OCI-M2 (cell line): Measurements from ENCODE around the gene PNPLA6.

Experiments
- DNase-seq: peaks from one replicate; lab custom pipeline; 2025; ENCODE audit not compliant: unreplicated experiment; lab: John Stamatoyannopoulos, UW

The PNPLA6 gene

DNA sequence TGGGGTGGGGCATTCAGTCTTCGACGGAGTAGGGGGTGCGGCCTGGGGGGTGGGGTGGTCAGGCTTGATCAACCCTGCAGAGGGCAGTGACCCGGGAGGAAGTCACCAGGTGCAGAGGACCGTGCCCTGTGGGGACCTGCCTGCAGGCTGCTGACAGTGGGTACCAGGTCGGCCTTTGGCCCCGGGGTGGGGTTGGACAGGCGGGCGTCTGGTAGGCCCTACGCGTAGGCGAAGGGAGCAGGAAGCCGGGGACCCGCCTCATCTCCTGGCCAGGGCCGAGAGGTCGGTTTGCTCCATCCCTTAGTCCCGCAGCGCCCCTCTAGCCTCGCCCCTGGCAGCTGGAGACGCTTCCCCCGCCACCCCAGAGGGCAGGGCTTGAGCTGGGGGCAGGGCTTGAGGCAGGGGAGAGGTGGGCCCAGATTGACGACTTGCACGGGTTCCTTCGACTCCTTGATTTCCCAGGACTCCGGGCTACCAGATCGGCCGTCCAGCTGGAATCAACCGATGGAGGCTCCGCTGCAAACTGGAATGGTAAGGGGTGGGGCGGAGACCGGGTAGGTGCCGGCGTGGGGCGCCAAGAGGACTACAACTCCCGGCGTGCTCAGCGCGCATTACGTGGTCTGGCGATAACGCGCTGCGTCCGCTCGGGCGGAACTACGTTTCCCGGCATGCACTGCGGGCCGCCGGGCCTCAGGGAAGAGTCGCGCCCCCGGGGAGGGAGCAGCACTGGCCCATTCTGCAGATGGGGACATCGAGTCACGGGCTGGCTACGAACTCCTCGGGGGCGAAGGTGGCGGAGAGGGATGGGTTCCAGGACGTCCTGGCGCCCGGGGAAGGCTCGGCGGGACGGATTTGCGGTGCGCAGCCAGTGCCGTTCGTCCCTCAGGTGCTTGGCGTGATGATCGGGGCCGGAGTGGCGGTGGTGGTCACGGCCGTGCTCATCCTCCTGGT lies at the start of gene PNPLA6:
TSS of gene PNPLA6 (plus strand) at position 671 of the 951 bp plus-strand sequence. CDS start at position 743, 72 bp downstream.
- peak; percentile 31 for DNase-seq

DNA sequence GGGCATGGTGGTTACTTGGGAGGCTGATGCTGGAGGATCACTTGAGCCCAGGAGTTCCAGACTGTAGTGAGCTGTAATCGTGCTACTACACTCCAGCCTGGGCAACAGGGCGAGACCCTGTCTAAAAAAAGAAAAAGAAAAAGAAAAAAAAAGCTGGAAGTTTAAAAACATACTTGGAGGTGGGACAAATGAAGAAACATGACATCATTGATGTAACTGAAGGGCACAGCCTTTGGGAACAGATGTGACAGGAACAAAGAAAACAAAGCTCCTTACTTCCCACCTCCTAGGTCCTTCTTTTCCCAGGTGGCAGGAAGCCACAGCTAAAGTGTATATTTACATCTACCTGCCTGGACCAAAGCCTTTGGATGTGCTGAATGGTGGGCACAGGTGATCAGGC lies 48.6 kb upstream of the PNPLA6 start:
- DNase-seq = no peak

DNA sequence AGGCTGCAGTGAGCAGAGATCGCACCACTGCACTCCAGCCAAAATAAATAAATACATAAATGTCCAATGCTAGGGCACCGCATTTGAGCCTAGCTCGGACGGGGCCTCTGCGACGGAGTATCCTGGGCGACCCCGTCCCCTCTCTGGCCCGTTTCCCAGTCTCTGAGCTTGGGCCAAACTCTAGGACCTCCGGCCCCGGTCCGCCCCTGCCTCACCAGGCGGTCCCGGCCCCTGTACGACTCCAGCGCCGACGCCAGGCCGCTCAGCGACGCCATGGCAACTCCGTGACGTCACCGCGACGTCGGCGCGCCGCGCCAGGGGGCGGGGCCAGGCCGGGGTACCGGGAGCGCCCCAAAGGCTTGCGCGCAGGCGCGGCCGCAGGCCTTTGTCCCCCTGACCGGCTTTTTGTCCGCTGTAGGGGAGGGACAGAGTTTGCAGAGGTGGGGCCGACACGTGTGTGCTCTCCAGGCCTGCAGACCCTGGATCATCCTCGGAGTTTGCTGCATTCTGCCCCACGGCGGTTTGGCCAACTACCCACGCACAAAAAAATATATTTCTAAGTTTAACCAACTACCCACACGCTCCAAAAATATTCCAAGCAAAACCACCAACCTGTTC lies 46.7 kb upstream of the PNPLA6 start, which contains the start of gene PEX11G:
TSS of gene PEX11G (minus strand) at position 300 of the 618 bp plus-strand sequence. CDS start at position 275, 25 bp downstream.
- DNase-seq = no peak

DNA sequence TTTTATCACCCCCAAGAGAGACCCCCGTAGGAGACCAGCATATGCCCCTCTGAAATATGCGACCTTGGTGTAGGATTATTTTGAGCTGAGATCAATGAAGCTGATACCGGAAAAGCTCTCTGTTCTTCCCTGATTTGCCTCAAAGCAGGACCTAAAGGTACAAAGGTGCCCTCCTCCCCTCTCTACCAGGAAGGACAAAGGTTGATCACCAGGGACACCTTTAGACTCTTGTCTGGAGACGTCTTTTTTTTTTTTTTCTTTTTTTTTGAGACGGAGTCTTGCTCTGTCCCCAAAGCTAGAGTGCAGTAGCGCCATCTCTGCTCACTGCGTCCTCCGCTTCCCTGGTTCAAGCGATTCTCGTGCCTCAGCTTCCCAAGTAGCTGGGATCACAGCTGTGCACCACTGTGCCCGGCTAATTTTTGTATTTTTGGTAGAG lies 45.9 kb upstream of the PNPLA6 start:
- no peak for DNase-seq

DNA sequence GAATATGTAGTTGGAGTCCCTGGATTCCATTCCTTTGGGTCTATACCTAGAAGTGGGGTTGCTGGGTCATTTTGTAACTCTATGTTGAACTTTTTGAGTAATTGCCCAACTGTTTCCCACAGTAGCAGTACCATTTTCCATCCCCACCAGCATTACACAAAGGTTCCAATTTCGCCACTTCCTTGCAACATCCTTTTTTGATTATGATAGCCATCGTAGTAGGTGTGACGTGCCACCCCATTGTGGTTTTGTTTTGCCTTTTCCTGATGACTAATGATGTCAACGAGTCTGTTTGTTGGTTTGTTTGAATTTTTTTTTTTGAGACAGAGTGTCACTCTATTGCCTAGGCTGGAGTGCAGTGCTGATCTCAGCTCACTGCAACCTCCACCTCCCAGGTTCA lies 43.4 kb upstream of the PNPLA6 start:
- no peak for DNase-seq

DNA sequence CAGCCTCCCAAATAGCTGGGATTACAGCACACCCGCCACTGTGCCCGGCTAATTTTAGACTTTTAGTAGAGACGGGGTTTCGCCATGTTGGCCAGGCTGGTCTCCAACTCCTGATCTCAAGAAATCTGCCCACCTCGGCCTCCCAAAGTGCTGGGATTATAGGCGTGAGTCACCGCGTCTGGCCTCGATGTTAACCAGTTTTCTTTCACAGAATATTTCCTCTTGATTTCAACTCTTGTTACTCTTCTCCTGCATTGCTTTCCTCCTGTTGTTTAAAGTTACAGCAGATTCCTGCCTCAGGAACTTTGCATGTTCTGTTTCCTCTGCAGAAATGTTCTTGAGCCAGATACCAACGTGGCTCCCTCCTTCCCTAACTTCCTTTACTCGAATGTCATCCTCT lies 43.0 kb upstream of the PNPLA6 start:
- no peak for DNase-seq

DNA sequence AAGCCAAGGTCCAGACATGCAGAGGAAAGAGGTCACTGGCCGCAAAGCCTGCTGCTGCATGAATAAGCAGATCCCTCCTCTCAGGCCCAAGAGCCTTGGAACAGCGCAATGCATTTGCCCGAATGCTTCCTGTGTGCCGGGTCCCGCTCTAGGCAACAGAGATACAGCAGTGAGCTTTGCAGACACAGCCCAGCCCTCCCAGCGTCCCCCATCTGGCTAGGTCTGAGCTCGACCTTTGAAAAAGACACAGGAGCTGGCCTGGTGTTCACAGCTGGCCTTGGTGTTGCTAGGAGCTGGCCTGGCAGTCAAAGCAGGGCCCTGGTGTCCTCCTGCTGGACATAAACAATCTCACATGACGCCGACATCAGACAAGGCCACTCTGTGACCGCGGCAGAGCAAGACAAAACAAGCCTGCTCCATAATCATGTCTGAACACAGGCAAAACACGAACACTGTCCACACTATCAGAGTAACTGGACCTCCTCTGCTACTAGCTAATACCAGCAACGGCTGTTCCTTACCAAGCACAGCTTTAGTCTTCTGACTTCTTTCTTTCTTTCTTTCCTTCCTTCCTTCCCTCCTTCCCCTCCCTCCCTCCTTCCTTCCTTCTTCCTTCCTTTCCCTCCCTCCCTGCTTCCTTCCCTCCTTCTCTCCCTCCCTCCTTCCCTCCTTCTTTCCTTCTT lies 41.0 kb upstream of the PNPLA6 start:
- DNase-seq = no peak

DNA sequence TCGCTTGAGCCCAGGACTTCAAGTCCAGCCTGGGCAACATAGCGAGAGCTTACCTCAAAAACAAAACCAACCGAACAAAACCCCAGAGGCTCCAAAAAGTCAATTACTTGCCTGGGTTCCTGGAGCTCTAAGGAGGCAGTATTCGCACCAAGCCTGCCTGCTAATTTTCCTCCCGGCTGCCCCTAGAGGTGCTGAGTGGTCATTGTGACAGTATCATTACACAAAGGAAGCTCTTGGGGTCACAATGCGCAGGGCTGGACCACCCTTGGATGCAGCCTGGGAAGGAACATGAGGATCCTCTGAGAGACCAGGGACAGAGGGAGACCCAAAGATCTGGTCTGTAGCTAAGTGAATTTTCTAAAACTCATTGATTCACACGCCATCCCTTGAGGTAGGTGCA lies 38.2 kb upstream of the PNPLA6 start:
- DNase-seq = no peak

DNA sequence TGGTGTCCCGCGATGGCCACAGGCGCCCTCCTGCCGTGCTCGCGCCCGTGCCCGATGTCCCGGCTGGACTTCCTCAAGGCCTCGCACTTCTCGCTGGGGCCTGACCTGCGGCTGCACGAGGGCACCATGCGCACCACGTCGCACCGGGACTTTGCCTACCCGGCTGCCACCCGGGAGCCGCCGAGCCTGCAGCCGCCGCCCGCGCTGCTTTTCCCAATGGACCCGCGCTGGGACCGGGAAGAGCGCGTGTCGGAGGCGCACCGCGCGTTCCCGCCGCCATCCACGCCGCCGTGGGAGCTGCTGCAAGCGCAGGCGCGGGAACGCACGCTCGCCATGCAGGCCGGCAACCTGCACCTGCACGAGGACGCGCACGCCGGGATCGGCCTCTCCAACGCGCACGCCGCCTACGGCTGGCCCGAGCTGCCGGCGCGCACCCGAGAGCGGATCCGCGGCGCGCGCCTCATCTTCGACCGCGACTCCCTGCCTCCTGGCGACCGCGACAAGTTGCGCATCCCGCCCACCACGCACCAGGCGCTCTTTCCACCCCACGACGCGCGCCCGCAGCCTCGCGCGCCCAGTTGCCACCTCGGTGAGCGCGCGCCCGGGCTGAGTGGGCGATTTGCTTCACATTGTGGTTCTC lies 34.6 kb upstream of the PNPLA6 start:
- no peak for DNase-seq

DNA sequence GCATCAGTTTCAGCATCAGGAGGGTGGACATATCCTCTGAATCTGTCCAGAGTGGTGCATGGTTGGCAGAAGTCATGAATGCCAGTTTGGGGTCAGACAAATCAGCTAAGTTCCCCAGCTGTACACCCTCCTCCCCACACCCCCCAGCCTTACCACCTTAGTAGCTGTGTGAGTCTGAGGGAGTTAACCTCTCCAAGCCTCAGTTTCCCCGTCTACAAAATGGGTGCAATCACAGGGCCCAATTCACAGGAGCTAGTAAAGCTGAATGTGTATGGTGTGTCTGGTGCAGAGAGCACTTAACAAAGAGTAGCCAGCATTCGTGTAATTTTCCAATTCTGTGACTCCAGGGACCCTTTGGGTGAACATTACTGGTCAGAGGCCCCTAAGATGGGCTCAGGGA lies 33.0 kb upstream of the PNPLA6 start:
- no peak for DNase-seq

DNA sequence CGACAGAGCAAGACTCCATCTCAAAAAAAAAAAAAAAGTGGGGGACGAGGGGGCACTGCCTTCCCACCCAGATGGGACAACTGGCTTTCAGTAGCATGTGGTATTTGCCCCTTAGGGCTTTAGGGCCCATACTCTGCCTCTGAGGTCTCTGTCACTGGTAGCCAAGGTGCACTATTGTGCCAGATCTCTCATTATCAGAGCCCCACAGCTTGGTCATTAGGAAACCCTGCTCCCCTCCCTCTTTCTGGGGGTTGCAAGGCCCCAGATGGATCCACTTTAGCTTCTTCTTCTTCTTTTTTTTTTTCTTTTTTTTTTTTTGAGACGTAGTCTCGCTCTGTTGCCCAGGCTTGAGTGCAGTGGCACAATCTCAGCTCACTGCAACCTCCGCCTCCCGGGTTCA lies 30.8 kb upstream of the PNPLA6 start:
- no peak for DNase-seq

DNA sequence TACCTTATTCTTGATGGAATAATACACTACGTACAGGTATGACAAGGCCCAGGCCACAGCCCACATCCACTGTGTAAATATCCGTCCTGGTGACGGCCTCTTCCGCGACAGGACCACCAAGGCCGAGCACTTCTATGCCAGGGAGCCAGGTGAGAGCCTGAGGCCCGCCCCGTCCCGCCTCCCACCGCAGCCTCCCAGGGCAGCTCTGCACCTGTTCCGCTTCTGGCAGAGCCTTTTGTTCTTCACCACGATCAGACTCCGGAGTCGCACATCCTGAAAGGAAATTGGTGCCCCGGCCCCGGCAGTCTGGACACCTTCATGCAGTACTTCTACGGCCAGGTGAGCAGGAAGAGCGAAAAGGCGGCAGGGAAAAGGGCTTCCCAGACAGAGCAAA lies 30.2 kb upstream of the PNPLA6 start:
- no peak for DNase-seq

DNA sequence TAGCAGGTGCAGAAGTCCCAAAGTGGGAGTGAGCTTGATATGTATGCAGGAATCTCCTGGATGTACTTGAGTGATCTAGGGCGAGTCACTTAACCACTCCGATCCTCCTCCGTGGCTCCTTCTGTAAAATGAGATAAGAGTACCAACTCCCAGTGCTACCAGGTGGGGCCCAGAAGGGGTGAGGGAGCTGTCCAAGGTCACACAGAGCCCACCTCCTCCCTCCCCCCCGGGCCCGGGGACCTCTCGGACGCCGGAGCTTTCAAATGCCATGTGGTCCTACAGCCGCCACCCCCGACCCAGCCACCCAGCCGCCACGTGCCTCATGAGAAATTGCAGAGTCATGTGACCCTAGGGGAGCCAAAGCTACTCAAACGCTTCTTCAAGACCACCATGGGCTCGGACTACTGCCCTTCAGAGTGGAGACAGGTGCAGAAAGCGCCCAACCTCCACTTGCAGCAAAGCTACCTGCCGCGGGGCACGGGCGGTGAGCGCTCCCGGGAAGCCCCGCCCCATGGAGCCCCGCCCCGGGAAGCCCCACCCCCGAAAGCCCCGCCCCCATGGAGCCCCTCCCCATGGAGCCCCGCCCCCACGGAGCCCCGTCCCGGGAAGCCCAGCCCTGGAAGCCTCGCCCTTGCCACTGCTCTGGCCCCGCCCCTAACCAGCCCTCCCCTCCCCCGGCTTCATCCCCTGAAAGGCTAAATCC lies 29.7 kb upstream of the PNPLA6 start:
- DNase-seq = no peak

DNA sequence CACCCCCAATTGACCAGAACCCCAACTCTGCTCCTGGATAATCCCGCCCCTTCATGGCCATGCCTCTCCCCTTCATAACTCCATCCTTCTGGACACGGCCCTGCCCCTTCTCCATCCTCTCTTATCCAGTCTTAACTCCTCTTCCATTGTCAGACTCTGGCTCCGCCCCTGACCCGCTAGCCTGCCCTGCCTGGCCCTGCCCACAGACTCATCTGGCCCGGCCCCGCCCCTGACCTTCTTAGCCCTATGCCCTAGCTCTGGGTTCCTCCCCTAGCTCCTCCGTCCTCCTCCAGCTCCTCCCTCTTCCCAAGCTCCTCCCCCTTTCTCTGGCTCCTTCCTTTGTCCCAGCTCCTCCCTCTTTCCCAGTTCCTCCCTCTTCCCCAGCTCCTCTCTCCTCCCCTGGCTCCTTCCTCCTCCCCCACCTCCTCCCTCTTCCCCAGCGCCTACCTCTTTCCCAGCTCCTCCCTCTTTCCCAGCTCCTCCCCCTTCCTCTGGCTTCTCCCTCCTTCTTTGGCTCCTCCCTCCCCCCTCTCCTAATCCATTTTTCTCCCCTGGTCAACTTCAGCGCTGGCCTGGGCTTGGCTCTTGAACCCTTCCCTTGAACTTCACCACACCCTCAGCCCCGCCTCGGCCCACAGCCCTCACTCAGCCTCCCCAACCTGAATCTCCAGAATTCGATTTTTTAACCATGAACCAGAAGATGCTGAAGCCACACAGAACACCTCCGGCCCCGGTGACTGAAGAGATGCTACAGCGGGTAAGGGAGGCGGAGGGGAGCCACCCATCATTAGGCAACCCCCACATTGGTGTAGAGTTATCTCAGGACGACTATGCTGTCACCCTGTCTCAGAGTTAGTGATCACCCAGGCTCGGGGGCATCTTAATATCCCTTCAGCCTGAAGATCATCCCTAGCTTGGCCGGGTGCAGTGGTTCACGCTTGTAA lies 28.9 kb upstream of the PNPLA6 start:
- no peak for DNase-seq

DNA sequence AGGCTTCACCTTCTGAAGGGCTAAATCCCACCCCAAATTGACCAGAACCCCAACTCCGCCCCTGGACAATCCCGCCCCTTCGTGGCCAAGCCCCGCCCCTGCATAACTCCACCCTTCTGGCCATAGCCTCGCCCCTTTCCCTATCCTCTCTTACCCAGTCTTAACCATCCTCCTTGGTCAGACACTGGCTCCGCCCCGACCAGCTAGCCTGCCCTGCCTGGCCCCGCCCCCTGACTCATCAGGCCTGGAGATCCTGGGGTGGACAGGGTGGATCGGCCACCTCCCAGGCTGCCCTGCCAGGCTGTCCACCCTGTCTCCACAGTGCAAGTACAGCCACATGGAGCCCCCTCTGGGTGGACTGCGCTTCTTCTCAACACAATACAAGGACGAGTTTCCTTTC lies 27.6 kb upstream of the PNPLA6 start:
- no peak for DNase-seq

DNA sequence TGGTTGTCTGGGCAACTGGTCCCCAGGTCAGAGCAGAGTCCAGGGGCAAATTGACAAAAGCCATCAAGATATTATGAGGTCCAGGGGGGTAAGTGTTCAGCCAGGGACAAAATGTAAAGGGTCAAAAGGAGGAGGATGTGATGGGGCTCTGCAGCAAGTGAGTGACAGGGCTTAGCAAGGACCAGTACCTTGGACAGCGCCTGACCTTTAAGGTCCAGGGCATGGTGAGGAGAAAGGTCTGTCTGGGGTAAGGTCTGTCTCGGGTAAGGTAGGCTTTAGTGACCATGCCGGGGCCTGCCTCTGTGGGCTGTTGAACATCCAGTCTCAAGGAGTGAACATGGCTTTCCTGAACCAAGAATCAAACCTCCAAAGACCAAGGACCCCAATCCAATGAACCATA lies 25.9 kb upstream of the PNPLA6 start:
- no peak for DNase-seq

DNA sequence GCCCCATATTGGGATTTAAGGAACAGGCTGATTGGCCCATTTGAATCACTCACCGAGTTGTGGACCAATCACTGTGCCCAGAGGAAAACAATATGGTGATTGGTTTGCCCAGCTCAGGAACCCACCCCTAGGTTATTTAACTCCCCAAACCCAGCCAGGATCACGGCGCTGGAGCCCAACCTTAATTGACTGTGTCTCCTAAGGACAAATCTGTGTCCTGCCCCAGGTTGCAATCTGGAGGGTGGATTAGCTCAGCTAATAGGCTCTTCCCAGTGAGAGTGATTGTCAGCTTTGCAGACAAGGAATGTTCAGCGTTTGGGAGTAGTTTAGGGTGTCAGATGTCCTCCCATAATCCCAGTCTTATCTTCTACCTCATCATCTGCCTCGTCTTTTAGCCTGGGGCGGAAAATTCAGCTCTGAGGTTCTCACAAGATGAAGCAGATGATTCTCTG lies 23.1 kb upstream of the PNPLA6 start:
- no peak for DNase-seq

DNA sequence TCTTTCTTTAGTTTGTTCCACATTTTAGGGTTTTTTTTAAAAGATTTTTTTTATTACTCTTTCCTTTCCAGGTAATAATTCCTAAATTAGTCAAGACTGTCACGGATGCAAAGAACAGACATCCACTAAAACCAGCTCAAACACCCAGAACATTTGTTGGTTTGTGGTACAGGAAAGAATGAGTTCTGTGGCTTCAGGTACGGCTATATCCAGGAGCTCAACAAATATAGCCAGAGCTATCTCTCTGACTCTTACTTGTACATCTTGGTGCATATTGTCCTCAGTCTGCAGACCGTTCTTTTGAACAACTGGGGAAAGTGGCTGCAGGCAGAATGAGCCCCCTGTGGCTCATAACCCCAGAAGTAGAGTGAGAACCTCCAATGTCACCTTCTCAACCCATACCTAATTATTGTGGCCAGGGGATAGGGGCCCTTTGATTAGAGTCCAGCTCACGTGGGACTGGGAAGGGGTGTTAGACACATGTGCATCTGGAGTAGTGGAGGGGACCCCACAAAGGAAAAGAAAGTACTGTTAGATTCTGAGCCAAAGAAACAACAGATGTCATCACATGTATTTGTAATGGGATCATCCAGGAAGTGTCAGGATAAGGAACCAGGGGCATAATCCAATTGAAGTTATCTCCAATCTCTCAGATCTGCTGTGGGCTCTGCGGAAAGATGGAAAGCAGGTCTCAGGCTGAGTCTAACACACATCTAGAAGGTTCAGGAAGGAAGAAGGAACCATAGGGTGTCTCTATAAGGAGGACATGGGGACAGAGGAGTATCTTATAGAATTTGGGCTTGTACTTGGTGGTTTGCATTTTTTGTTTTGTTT lies 21.5 kb upstream of the PNPLA6 start:
- DNase-seq = no peak
